Measurements from ENCODE around the gene TTLL5. TPM values are rescaled to one million over a fixed set of nuclear protein-coding genes. Genes with fewer than 3 reads are reported as not detected.

The TTLL5 gene
- total and polyA plus RNA-seq, 2 of the 13 experiments (the other 11 are each of a cell fraction or from before 2014, with no cell fraction given) = 11.8 to 18.8 TPM

DNA sequence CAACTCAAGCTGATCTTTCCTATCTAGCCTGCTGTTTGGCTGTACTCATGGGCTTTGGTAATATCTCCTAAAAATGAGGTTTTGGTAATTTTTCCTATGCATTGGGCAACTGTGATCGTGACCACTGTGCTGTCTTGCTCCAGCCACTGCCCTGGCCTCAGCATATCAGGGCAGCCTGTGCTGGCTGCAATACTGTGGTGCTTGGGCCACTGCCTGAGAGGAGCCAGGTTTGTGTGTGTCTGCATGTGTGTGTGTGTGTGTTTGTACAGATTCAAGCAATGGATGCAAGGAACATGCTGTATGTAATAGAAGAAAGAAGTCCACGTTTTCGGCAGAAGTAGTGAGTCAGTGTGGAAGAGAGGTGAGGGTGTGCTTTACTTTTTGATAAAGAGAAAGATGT lies 13.4 kb upstream of the TTLL5 start:
- H3K27me3 ChIP-seq (ENCODE audit: control insufficient read depth in 1 of 2, insufficient read depth in 2 of 2, low read length in 2 of 2) = no peaks in the 10 kb centered on the region
- ATAC-seq (no peak), DNase-seq (ENCODE audit: low spot score) (no peak), FAIRE-seq (no peak)
- BruUV-seq (replicated peaks) = no TSS peak
- ChIA-PET POLR2A (interaction anchor here (4.0 to 7.5 kb wide), 2 partner anchors 69 to 70 kb away, joined by 22 to 127 read pairs; partner anchors contain the start of gene FLVCR2), CTCF (ENCODE audit: low intra/inter-chr PET ratio, low total read pairs) (no interaction called here)
- H3K27ac ChIP-seq (ENCODE audit: extremely low read length, insufficient read depth, low read length) = peak overlapping the region; percentile 97
- no peak for TF ChIP-seq NCOA5 (CRISPR knock-in tag; IDR thresholded peaks at IDR 0.05)
- TF ChIP-seq RBM22 (optimal IDR thresholded peaks at IDR 0.05; ENCODE audit: low read length) = peak; percentile 18
- no peak for TF ChIP-seq NFRKB (IDR thresholded peaks at IDR 0.05)
- TF ChIP-seq, protein P1, sequence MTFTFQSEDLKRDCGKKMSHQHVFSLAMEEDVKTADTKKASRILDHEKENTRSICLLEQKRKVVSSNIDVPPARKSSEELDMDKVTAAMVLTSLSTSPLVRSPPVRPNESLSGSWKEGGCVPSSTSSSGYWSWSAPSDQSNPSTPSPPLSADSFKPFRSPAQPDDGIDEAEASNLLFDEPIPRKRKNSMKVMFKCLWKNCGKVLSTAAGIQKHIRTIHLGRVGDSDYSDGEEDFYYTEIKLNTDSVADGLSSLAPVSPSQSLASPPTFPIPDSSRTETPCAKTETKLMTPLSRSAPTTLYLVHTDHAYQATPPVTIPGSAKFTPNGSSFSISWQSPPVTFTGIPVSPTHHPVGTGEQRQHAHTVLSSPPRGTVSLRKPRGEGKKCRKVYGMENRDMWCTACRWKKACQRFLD (CRISPR knock-in tag; IDR thresholded peaks at IDR 0.05; ENCODE audit: borderline replicate concordance) = no peak
- peak overlapping the region; percentile 51 for H3K9ac ChIP-seq (ENCODE audit: insufficient read depth, low read depth, low read length)
- H3K9me3 ChIP-seq (ENCODE audit: low read length) = no peaks in the 10 kb centered on the region
- peak overlapping the region; percentile 45; the same call in 1 of the 2 replicates for H3K4me2 ChIP-seq (ENCODE audit: low read depth, low read length)
- intact Hi-C loops (cut with micrococcal nuclease; ENCODE audit: unreplicated experiment) (loop anchor here (2.0 kb wide), 2 partner anchors 21 to 129 kb away; no protein-coding TSS in a partner anchor), in situ Hi-C loops (cut with HindIII; ENCODE audit: extremely low pct_ligation_motif_present, low pct_unique_long_range_greater_than_20kb) (no loop called here)
- H3K36me3 ChIP-seq (replicated peaks in 1 of 2; ENCODE audit: control insufficient read depth in 1 of 2, insufficient read depth in 2 of 2, low read length in 2 of 2) = peaks cover 0 to 9% of the 10 kb centered on the region in 2 experiments; a peak in 2 of 5 replicates
- no peak overlapping the region for H3K4me3 ChIP-seq (replicated peaks in 1 of 3; ENCODE audit: insufficient read depth in 1 of 3, low read depth in 2 of 3, low read length in 3 of 3)
- H4K20me1 ChIP-seq (ENCODE audit: insufficient read depth, low read length) = no peaks in the 10 kb centered on the region
- H3K4me1 ChIP-seq (ENCODE audit: insufficient read depth, low read length) = peaks cover 96% of the 10 kb centered on the region
- H3K79me2 ChIP-seq (ENCODE audit: insufficient read depth, low read length) = no peaks in the 10 kb centered on the region
- WGBS (ENCODE audit: low lambda C conversion rate) = 42% methylated on average over 3 of the region's 3 CpGs
- no peak overlapping the region for H2AFZ ChIP-seq (ENCODE audit: low read length)

DNA sequence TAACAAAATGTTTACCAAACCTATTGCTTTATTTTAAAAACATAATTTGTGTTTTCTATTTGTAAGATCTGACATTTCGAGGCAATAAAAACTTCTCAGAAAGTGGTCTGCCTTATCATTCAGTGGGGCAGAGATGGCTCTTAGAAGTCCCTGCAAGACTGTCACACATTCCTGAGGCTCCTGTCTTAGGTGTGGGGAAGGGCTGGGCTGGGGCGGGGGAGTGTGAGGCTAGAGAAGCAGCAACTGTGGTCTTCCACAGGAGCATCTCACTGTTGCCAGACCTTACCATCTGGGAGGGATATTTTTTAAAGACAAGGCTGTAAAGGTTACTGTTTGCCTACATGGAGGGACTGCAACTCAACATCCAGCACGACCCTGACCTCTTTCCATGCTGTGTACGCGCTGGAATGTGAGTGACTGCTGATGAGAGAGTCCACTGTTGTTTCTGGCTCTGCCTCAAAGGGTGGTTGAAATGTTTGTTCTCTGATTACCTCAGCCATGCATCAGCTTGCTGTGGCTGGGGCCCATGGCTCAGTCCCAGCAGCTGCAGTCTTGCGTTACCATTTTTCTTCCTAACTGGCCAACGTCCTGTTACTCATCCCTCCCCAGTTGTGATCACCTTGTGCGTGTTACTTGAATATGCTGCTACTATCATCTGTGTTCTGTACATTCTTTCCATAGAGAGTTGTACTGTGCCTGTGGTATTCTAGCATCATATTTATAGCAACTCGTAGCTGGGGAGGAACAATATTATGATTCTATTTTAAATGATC lies 12.8 kb upstream of the TTLL5 start:
- Histone ChIP-seq H3K27ac (ENCODE audit: extremely low read length, insufficient read depth, low read length) (peak overlapping the region; percentile 97), H3K79me2 (ENCODE audit: insufficient read depth, low read length) (no peaks in the 10 kb centered on the region), H3K36me3 (replicated peaks in 1 of 2; ENCODE audit: control insufficient read depth in 1 of 2, insufficient read depth in 2 of 2, low read length in 2 of 2) (peaks cover 0 to 9% of the 10 kb centered on the region in 2 experiments; a peak in 2 of 5 replicates), H4K20me1 (ENCODE audit: insufficient read depth, low read length) (no peaks in the 10 kb centered on the region), H2AFZ (ENCODE audit: low read length) (no peak overlapping the region), H3K9me3 (ENCODE audit: low read length) (no peaks in the 10 kb centered on the region), H3K4me1 (ENCODE audit: insufficient read depth, low read length) (peaks cover 99% of the 10 kb centered on the region), H3K27me3 (ENCODE audit: control insufficient read depth in 1 of 2, insufficient read depth in 2 of 2, low read length in 2 of 2) (no peaks in the 10 kb centered on the region), H3K9ac (ENCODE audit: insufficient read depth, low read depth, low read length) (peak overlapping the region; percentile 70), H3K4me3 (replicated peaks in 1 of 3; ENCODE audit: insufficient read depth in 1 of 3, low read depth in 2 of 3, low read length in 3 of 3) (no peak overlapping the region; a peak in 1 of 6 replicates), H3K4me2 (ENCODE audit: low read depth, low read length) (peak overlapping the region; percentile 67)
- WGBS (ENCODE audit: low lambda C conversion rate) = 16% methylated on average over 7 of the region's 9 CpGs
- intact Hi-C loops (cut with micrococcal nuclease; ENCODE audit: unreplicated experiment) = loop anchor here (2.0 kb wide), 2 partner anchors 21 to 129 kb away; no protein-coding TSS in a partner anchor
- no TSS peak for BruUV-seq (replicated peaks)
- ChIA-PET POLR2A (interaction anchor here (0.6 to 7.5 kb wide), 4 partner anchors 13 to 675 kb away, joined by 3 to 127 read pairs (median 31); partner anchors contain the start of genes ERG28, FLVCR2 and TTLL5), CTCF (ENCODE audit: low intra/inter-chr PET ratio, low total read pairs) (no interaction called here)
- peak; percentile 92 for ATAC-seq
- FAIRE-seq = peak; percentile 99
- in situ Hi-C loops (cut with HindIII; ENCODE audit: extremely low pct_ligation_motif_present, low pct_unique_long_range_greater_than_20kb) = no loop called here
- DNase-seq (ENCODE audit: low spot score) = peak; percentile 98
- TF ChIP-seq SMAD9 (CRISPR knock-in tag; IDR thresholded peaks at IDR 0.05) (no peak), MEIS1 (CRISPR knock-in tag; IDR thresholded peaks at IDR 0.05; ENCODE audit: borderline replicate concordance) (no peak), JUN (CRISPR knock-in tag; IDR thresholded peaks at IDR 0.05) (peak; percentile 85), ZNF382 (CRISPR knock-in tag; IDR thresholded peaks at IDR 0.05; ENCODE audit: borderline replicate concordance) (no peak), THAP11 (CRISPR knock-in tag; IDR thresholded peaks at IDR 0.05) (peak; percentile 79)
- TF ChIP-seq, protein P2, sequence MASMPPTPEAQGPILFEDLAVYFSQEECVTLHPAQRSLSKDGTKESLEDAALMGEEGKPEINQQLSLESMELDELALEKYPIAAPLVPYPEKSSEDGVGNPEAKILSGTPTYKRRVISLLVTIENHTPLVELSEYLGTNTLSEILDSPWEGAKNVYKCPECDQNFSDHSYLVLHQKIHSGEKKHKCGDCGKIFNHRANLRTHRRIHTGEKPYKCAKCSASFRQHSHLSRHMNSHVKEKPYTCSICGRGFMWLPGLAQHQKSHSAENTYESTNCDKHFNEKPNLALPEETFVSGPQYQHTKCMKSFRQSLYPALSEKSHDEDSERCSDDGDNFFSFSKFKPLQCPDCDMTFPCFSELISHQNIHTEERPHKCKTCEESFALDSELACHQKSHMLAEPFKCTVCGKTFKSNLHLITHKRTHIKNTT (CRISPR knock-in tag; IDR thresholded peaks at IDR 0.05) = no peak
- TF ChIP-seq, protein P3, sequence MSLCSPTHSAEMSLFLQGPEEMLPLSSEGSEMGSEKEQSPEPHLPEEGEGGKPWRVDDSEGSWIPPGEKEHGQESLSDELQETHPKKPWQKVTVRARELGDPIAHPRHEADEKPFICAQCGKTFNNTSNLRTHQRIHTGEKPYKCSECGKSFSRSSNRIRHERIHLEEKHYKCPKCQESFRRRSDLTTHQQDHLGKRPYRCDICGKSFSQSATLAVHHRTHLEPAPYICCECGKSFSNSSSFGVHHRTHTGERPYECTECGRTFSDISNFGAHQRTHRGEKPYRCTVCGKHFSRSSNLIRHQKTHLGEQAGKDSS (CRISPR knock-in tag; IDR thresholded peaks at IDR 0.05; ENCODE audit: borderline replicate concordance, low read depth) = peak; percentile 88
- TF ChIP-seq, protein P4, sequence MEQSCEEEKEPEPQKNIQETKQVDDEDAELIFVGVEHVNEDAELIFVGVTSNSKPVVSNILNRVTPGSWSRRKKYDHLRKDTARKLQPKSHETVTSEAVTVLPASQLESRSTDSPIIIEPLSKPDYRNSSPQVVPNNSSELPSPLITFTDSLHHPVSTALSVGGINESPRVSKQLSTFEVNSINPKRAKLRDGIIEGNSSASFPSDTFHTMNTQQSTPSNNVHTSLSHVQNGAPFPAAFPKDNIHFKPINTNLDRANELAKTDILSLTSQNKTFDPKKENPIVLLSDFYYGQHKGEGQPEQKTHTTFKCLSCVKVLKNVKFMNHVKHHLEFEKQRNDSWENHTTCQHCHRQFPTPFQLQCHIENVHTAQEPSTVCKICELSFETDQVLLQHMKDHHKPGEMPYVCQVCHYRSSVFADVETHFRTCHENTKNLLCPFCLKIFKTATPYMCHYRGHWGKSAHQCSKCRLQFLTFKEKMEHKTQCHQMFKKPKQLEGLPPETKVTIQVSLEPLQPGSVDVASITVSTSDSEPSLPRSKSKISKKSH (CRISPR knock-in tag; IDR thresholded peaks at IDR 0.05; ENCODE audit: borderline replicate concordance) = peak; percentile 27; the same call in 1 of the 2 replicates
